Activated CD8-positive, alpha-beta memory T cell treated with anti-CD3 and anti-CD28 coated beads, Interleukin-2, amount 50 U/mL, for 4 hours (primary cell): Measurements from ENCODE around the gene CCDC9B.

Experiments used
- DNase-seq: peaks from one replicate; pipeline ENCODE4 v3.0.0-alpha.2; 2020

The CCDC9B gene

GRCh38 chr15:40286061-40286532 is 54.6 kb downstream of the CCDC9B start:
- DNase-seq, result no peak

GRCh38 chr15:40285554-40286011 is 55.2 kb downstream of the CCDC9B start:
- no peak for DNase-seq

GRCh38 chr15:40285151-40285550 is 55.6 kb downstream of the CCDC9B start:
- no peak for DNase-seq

GRCh38 chr15:40283615-40284300 is 57.0 kb downstream of the CCDC9B start:
- no peak for DNase-seq

- DNase-seq, result peak; percentile 46
Observed at GRCh38 chr15:40282869-40283614, 57.7 kb downstream of the CCDC9B start, which contains the start of gene ANKRD63. Gene ANKRD63 (minus strand): TSS chr15:40283064. CDS start chr15:40282586, 478 bp downstream.

GRCh38 chr15:40282147-40282868 is 58.4 kb downstream of the CCDC9B start:
- DNase-seq, result peak; percentile 53

- DNase-seq, result no peak
Observed at GRCh38 chr15:40281801-40282146, 59.0 kb downstream of the CCDC9B start.
